HepG2 (cell line): ENCODE measurements around the gene PRKCE. TPM values are rescaled to one million over a fixed set of nuclear protein-coding genes. Genes with fewer than 3 reads are reported as not detected.
A peak's percentile ranks its signal among the peaks of the same experiment; 100 is the strongest.

Experiments used
- MYC ChIP-seq: sonication (generic); formaldehyde crosslinking; IDR thresholded peaks from 2 replicates; pipeline ENCODE4 v1.9.0; 2021; ENCODE audit warnings: missing genetic modification reagents, borderline replicate concordance
- SMAD3 ChIP-seq: sonication (generic); formaldehyde crosslinking; IDR thresholded peaks from 2 replicates; pipeline ENCODE4 v1.4.0; 2020; ENCODE audit warnings: missing genetic modification reagents
- XRCC5 ChIP-seq: fragments of 200-400 bp; formaldehyde crosslinking; optimal IDR thresholded peaks from 2 replicates; pipeline ENCODE3; 2017; ENCODE audit warnings: mild to moderate bottlenecking, low read length
- ZBTB7B ChIP-seq: sonication (generic); formaldehyde crosslinking; IDR thresholded peaks from 2 replicates; pipeline ENCODE4 v1.4.0; 2020; ENCODE audit warnings: missing genetic modification reagents
- ZNF589 ChIP-seq: sonication (generic); formaldehyde crosslinking; conservative IDR thresholded peaks from 2 replicates; pipeline ENCODE4 v1.8.0; 2022; ENCODE audit warnings: mild to moderate bottlenecking, moderate library complexity, missing genetic modification reagents
- ZNF605 ChIP-seq: sonication (generic); formaldehyde crosslinking; IDR thresholded peaks from 2 replicates; pipeline ENCODE4 v1.8.0; 2022; ENCODE audit warnings: mild to moderate bottlenecking, missing genetic modification reagents
- ZNF788 ChIP-seq: sonication (generic); formaldehyde crosslinking; IDR thresholded peaks from 2 replicates; pipeline ENCODE4 v1.5.0; 2020; ENCODE audit warnings: mild to moderate bottlenecking, missing genetic modification reagents, borderline replicate concordance
- polyA plus RNA-seq, 8 experiments: library from polyadenylated mRNA; depleted of rRNA in 3 of 8; stranded (reverse) in 7 of 8; unstranded in 1 of 8; fragments of >200 nt; fragmentation: Illumina TruSeq in 4 of 8; extraction: Trizol in 4 of 8; gene quantifications; 2 replicates each; pipeline versions ENCODE4 v1.2.1 to v1.2.3, GENCODE V29; 2011 to 2016; ENCODE audit warnings: low read depth in 4 of 8, missing spikeins in 1 of 8, mixed read lengths in 1 of 8; ENCODE audit not compliant: insufficient read depth in 1 of 8
- total RNA-seq, 5 experiments: library from RNA; depleted of rRNA; stranded (reverse); fragments of >200 nt; fragmentation: Illumina TruSeq; extraction: Trizol; gene quantifications; 2 replicates each; pipeline ENCODE4 v1.2.3, GENCODE V29; 2016; ENCODE audit warnings: low read depth in 1 of 5
- TF ChIP-seq, protein P1 (sequence below), 2 experiments: fragments of 450-650 bp in 1 of 2; sonication (generic) in 1 of 2; formaldehyde crosslinking in 1 of 2; IDR thresholded peaks; 2 replicates each; pipeline versions ENCODE4 v1.6.1 to v1.8.0; 2016 to 2022; ENCODE audit warnings: antibody characterized with exemption in 1 of 2, mild to moderate bottlenecking in 1 of 2, missing genetic modification reagents in 1 of 2
- TF ChIP-seq, protein P2 (sequence below): IDR thresholded peaks from 2 replicates; pipeline ENCODE4 v1.6.1; 2016; ENCODE audit warnings: missing genetic modification reagents, missing compliant biosample characterization
- TF ChIP-seq, protein P3 (sequence below): sonication (generic); formaldehyde crosslinking; IDR thresholded peaks from 2 replicates; pipeline ENCODE4 v1.8.0; 2022; ENCODE audit warnings: missing genetic modification reagents, low read depth, mild to moderate bottlenecking, borderline replicate concordance
- TF ChIP-seq, protein P4 (sequence below): sonication (generic); formaldehyde crosslinking; IDR thresholded peaks from 2 replicates; pipeline ENCODE4 v1.4.0; 2020; ENCODE audit warnings: missing genetic modification reagents, borderline replicate concordance

PRKCE gene
- total and polyA plus RNA-seq, 2 of the 13 experiments (the other 11 are each of a cell fraction or from before 2014, with no cell fraction given), result 1.0 to 3.9 TPM

DNA sequence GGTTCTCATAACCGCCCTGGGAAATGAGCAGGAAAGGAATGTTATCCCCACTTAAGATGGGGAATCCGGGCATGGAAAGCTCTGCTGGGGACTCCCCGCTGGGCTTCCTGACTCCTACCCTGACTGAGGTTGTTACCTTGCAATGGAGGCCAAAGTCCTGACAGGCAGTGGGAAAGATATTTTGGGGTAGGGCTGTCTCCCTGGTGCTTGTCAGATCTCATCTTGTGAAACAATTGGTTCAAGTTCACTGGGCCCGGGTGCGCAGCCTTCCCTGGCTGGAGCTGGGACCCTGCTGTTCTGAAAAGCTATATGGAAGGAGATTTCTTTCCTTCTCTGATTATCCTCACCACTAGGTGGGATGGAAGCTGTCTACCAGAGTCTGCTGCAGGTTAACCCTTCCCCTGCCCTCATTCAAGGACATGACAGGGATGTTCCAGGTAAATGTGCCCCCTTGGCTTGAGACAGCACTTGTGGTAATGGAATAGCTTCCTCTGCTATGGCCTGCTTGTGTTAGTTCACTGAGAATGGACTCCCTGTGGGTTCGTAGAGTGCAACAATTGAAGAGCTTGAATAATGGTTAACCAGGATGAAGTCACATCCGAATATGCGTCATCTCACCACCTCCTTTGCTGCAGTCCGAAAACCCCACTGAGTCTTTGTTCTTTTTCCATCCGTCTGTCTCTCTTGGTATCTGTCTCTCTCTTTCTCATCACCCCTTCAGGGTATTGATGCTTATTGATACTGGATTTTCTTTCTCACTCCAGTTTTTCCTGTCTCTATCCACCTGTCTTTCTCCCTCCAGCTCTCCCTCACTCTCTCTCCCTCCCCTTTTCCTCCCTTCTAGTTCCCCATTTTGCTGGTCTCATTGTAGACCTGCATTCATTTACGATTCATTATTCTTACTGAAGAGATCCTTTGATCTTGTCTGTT is 577.9 kb downstream of the PRKCE start (continued):
- TF ChIP-seq, protein P1, sequence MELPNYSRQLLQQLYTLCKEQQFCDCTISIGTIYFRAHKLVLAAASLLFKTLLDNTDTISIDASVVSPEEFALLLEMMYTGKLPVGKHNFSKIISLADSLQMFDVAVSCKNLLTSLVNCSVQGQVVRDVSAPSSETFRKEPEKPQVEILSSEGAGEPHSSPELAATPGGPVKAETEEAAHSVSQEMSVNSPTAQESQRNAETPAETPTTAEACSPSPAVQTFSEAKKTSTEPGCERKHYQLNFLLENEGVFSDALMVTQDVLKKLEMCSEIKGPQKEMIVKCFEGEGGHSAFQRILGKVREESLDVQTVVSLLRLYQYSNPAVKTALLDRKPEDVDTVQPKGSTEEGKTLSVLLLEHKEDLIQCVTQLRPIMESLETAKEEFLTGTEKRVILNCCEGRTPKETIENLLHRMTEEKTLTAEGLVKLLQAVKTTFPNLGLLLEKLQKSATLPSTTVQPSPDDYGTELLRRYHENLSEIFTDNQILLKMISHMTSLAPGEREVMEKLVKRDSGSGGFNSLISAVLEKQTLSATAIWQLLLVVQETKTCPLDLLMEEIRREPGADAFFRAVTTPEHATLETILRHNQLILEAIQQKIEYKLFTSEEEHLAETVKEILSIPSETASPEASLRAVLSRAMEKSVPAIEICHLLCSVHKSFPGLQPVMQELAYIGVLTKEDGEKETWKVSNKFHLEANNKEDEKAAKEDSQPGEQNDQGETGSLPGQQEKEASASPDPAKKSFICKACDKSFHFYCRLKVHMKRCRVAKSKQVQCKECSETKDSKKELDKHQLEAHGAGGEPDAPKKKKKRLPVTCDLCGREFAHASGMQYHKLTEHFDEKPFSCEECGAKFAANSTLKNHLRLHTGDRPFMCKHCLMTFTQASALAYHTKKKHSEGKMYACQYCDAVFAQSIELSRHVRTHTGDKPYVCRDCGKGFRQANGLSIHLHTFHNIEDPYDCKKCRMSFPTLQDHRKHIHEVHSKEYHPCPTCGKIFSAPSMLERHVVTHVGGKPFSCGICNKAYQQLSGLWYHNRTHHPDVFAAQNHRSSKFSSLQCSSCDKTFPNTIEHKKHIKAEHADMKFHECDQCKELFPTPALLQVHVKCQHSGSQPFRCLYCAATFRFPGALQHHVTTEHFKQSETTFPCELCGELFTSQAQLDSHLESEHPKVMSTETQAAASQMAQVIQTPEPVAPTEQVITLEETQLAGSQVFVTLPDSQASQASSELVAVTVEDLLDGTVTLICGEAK (IDR thresholded peaks at IDR 0.05), result no peak
- TF ChIP-seq, protein P1 (CRISPR knock-in tag; IDR thresholded peaks at IDR 0.05), result 0 out of 2 replicates have a peak, but pooled peaks have one; percentile 47
- TF ChIP-seq ZBTB7B, result no peak
- no peak for TF ChIP-seq MYC (CRISPR knock-in tag)
- TF ChIP-seq ZNF788 (CRISPR knock-in tag), result 0 out of 2 replicates have a peak, but pooled peaks have one; percentile 43
- 0 out of 2 replicates have a peak, but pooled peaks have one; percentile 6 for TF ChIP-seq ZNF605 (CRISPR knock-in tag)
- 0 out of 2 replicates have a peak, but pooled peaks have one; percentile 19 for TF ChIP-seq ZNF589 (CRISPR knock-in tag)
- TF ChIP-seq, protein P2, sequence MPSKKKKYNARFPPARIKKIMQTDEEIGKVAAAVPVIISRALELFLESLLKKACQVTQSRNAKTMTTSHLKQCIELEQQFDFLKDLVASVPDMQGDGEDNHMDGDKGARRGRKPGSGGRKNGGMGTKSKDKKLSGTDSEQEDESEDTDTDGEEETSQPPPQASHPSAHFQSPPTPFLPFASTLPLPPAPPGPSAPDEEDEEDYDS (CRISPR knock-in tag), result 0 out of 2 replicates have a peak, but pooled peaks have one; percentile 37
- peak; percentile 80 for TF ChIP-seq SMAD3 (CRISPR knock-in tag)
- peak; percentile 74 for TF ChIP-seq XRCC5
- TF ChIP-seq, protein P3, sequence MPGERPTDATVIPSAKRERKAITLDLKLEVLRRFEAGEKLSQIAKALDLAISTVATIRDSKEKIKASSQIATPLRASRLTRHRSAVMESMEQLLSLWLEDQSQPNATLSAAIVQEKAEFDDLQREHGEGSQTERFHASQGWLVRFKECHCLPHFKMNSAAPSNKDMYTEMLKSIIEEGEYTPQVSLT (CRISPR knock-in tag), result no peak
- TF ChIP-seq, protein P4, sequence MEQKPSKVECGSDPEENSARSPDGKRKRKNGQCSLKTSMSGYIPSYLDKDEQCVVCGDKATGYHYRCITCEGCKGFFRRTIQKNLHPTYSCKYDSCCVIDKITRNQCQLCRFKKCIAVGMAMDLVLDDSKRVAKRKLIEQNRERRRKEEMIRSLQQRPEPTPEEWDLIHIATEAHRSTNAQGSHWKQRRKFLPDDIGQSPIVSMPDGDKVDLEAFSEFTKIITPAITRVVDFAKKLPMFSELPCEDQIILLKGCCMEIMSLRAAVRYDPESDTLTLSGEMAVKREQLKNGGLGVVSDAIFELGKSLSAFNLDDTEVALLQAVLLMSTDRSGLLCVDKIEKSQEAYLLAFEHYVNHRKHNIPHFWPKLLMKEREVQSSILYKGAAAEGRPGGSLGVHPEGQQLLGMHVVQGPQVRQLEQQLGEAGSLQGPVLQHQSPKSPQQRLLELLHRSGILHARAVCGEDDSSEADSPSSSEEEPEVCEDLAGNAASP (CRISPR knock-in tag), result 0 out of 2 replicates have a peak, but pooled peaks have one; percentile 22
